C4-2B (cell line): ENCODE results near the gene EHHADH.

Experiments used
- CTCF ChIP-seq: fragments of 450-650 bp; conservative IDR thresholded peaks from 2 replicates; pipeline ENCODE4 v1.5.1; 2017; ENCODE audit warnings: mild to moderate bottlenecking
- ZFX ChIP-seq: fragments of 450-650 bp; IDR thresholded peaks from 2 replicates; pipeline ENCODE4 v1.6.1; 2017

DNA sequence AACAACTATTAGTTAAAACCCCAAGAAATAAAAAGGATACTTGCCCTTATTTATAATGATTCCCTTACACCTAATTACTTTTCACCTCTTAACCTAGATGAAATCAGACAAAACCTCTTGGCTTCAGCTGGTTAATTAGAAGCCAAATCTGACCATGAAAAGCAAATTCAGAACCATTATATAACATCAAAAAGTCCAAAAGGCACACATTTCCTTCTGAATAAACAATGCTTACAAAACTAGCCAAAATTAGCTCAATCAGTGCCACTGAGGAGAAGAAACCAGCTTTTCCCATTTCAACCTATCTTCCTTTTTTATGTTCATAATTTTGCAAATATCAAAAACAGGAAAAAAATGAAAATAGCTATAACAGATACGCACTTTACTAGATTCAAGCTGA, 3.2 kb downstream of the EHHADH start:
- TF ChIP-seq CTCF: no peak
- TF ChIP-seq ZFX: no peak
